ENCODE measurements around the gene MFSD6.
"Not testable (repeated sequence)": the region's sequence is repeated elsewhere in the genome, so short reads cannot be mapped to it uniquely, and the experiment has no call there.

MFSD6 gene

GRCh38 chr2:190406805-190407204, 1.4 kb upstream of the MFSD6 start:
- DNase-seq: no peak

DNA sequence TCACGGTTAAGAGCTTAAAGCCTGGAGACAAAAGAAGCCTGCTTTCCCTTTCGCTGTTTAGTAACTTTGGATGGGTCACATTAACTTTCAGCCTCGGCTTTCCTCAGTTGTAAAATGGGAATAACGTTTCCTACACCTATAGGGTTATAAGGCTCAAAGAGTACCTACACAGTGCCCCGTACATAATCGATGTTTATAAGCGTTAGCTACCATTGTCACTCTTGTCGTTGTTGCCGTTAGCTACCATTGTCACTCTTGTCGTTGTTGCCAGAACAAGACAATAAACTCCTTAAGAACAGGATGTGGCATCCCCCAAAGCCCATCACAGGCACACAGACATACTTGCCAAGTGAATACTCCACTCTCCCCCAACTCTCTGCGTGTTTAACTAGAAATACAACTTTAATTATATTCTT, 901 bp upstream of the MFSD6 start:
- no peak for DNase-seq

DNA sequence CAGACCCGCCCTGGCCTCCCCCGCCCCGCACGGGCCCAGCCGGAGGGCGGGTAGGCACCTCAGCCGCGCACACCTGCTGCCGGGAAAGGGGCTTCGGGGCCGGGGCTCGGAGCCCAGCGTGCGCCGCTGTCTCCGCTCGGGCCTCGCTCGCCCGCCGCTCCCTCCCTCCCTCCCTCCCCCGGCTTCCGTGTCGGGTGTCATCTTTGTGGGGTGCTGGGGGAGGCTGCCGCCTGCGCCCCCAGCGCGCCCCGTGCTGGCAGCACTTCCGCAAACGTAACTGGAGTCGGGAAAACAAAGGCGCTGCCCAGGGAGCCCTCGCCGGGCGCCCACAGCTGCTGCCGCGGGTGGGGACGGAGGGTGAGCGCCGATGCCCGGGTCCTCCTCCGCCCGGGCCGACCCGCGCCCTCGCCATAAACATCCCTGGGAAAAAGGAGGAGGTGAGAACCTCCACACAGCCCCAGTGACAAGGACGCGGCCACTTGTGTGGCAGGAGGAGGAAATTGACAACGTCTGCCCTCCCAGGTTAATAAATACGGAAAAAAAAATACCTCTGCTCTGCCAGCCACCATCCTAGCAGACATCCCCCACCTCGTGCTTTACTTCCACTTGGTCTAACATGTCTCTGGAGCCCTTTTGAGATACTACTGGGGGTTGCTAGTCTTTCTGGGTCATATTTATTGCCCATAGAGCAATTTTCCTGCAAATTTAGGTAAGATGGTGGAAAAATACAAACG, 550 bp downstream of the MFSD6 start:
- peak; percentile 79 for DNase-seq

DNA sequence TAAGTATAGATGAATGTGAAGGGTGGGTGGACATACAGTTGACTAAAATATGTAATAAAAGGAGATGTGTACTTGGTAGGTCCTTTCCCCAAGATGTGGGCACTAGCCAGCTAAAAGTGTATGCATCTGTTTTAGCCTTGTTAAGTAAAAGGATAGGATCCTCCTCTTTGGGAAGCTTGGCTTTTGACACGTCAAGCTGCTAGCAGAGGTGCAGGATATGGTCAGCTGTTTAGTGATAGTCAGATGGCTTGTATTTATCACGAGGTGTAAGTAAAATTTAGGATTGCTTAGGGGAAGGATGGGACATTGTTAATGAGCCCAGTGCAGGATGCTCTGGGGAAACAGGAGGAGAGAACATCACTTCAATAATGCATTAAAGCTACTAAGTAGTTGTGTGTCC, 1.5 kb downstream of the MFSD6 start:
- no peak for DNase-seq

DNA sequence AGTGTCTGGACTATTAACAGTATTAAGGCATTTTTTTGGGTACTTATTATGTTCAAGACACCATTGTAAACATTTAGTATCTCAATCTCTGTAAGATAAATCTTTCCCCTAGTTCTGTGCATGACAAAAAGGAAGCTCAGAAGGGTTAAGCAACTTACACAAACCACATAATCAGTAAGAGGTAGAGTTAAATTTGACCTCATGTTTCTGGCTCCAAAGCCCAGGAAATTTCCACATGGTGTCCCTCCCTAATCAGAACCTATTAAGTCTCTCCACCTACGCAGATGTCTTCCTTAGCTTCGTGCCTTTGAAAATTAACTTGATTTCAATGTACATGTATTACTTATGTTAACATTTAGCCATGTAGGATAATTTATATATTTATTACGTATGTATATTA, 2.0 kb downstream of the MFSD6 start:
- DNase-seq: no peak

DNA sequence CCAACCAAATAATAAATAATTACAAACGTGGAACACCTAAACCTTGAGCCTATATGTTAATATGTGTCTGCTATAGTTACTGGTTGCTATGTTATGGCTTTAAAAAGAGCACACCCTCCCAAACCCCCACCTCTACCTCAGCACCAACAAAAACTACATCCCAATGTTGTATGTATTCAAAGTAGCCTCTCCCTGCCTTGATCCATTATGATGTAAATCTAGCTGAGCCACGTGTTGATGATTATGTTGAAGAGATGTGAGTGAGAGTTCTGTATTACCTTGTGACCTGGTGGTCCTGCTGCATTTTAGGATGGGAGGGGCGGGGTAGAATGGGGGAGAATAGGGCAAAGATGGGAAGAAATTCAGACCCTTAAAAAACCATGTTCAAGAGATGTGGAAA, 4.8 kb downstream of the MFSD6 start:
- no peak for DNase-seq

DNA sequence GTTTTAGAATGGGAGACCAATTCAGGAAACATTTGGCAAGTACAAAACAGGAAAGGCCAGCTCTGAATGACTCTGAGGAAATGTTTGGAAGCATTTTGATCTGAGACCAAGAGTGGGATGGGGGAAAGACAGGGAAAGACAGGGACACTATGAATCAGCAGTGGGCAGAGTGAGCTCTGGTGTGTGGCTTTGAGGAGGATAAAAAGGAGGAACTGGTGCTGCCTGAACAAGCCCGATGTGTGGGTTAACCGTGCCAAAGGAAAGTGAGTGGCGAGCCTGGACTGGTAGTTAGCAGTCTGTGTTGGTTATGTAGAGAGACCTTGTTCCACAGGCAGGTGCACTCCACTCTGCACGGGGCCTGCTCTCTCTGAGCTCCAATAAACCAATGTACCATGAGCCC, 5.3 kb downstream of the MFSD6 start:
- DNase-seq: no peak

GRCh38 chr2:190415251-190415650, 7.1 kb downstream of the MFSD6 start:
- DNase-seq: no peak

DNA sequence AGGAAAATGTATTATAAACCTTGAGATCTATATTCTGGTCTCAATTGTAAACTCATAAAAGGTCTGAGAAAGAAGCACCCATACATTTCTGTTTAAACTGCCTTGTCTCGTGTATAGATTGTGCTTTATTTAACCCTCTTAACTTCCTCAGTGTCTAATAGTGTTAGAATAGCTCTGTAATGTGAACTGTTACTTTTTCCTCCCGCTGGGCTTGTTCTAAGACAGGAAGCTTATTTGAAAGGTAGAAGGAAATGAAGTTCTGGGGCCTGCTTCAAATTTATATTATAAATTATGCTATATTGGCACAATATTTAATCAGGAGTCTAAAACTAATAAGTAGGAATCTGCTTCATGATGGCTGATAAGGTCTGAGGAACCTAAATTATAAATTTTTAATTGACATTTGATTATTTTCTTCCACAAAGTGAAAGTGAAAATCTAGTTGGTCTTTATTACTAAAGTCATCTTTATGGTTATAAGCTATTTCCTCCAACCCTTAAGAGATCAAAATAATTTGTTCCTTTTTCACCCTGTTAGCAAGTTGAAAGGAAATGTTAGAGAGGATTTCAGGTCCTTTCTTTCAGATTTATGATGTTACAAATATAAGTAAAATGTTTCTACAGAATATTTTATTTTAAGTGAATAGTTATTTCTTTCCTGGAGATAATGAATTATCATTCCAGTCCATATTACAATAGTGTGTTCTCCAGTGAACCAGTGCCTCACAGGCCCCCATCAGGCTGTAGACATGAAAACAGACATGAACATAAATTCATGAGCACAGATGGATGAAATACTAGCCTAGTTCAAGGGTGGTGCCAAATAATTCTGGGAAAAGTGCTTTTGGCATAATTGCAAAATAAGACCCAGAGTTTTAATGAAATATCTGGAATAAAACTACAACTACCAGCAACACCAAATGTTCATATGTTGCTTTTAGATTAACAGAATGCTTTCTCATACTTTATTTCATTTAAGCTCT, 7.9 kb downstream of the MFSD6 start:
- no peak for DNase-seq

DNA sequence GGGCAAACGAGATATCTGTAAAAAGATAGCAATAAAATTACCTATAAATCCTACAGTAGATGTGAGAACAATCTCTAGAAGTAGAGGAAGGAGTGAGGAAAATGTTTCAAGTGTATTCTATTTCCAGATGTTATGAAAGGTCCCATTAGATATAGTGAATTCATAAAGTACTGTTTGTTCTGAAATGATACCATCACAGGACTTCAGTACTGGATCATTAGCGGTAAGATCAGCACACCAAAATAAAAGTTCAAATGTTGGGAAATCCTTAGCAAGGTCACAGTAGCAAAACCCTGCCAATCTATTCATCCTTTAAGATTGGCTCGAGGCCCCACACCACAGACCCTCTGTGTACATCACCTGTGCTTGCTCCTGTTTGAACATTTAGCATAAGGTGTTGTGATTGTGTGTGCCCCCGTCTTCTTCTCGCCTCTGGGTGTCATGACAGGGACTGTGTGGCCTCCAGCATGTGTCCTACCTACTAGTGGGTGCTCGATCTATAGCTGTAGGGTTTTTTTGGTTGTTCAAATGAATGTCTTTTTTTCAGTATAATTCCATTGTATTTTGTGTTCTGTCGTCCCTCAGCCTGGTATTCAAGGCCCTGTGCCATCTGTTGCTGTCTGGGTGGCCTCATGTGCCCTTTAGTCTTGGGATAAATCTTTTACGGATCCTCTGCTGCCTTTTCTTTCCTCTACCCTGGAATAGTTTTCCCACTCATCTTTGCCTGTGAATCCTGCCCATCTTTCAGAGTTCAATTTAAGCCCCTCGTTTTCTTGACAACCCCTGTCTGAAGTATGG, 9.1 kb downstream of the MFSD6 start:
- DNase-seq: no peak

DNA sequence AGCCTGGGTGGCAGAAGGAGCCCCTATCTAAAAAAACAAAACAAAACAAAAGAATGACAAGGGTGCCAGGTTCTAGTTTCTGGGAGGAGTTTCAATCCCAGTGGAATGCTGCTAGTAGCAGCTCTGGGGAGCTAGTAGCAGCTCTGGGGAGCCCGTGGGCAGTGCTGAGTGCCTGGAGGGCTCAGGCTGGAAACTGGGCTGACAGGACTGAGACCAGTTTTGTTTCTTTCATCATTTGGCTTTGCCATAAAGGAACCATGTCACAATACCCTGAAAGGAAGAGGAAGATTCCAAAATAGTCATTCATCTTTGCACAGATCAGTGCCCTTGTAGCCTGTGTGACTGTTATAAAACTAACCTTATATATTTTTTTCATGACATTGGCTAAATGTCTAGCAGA, 10.6 kb downstream of the MFSD6 start:
- DNase-seq: no peak

DNA sequence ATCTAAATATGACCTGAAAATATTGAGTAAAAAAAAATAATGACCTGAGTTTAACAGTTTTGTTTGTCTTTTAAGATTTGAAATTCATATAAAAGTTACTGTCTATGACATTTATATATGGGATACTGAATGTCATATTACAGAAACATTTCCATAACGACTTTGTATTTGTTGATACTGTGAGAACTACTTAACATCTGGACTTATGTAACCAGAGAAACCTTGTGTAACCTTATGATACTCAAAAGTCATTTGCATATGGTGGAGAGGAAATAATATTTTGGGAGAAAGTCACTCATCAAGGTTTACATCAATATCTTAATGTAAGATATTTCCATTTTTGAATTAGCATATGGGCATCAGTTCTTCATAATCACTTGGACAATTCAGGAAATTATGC, 12.6 kb downstream of the MFSD6 start:
- DNase-seq: no peak

DNA sequence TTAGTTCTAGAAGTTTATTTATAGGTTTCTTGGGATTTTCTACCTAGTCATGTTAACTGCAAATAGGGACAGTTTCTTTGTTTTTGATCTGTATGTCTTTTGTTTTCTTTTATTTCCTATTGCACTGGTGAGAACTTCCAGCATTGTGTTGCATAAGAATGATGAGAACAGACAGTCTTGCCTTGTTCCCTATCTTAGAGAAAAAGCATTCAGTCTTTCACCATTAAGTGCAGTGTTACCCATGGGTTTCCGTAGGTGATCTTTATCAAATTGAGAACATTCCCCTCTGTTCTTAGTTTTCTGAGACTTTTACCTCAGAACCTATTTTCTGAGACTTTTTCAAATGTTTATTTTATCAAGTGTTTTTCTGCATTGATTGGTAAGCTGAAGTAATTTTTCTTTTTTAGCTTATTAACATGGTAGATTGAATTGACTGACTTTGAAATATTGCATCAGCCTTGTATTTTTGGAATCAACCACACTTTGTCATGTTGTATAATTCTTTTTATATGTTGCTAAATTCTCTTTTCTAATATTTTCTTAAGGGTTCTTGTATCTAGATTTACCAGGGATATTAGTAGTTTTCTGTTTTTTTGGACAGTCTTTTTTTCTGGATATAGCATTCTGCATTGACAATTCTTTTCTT, 17.2 kb downstream of the MFSD6 start:
- DNase-seq: no peak

- DNase-seq: no peak
Observed at GRCh38 chr2:190425883-190426658, 17.9 kb downstream of the MFSD6 start.

GRCh38 chr2:190430866-190431265, 22.7 kb downstream of the MFSD6 start:
- not testable (repeated sequence) for DNase-seq

GRCh38 chr2:190431907-190432306, 23.8 kb downstream of the MFSD6 start:
- no peak for DNase-seq

GRCh38 chr2:190432567-190433231, 24.5 kb downstream of the MFSD6 start:
- no peak for DNase-seq

DNA sequence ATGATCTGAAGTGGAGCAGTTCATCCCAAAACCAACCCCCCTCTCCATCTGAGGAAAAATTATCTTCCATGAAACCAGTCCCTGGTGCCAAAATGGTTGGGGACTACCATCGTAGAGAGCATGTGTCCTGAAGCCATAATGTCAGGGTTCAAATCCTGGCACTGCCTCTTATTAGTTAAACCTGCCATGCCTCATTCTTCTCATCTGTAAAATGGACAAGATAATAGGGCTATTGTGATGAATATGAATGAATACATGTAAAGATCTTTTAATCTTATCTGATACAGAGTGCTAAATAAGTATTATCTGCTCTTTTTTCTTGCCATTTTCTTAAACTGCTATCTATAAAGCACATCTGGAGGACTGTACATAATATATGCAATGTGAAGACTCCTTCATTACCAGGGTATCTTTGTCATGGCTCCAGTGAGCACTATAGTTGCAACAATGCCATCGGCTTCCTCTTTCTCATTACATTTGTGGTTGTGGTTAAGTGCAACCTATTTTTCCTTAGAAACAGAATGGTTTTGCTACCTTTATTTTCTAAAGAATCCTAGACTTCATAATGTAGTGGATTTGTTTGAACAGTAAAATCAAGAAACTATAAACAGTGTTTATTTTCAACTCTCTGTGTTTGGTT, 27.0 kb downstream of the MFSD6 start:
- DNase-seq: no peak

DNA sequence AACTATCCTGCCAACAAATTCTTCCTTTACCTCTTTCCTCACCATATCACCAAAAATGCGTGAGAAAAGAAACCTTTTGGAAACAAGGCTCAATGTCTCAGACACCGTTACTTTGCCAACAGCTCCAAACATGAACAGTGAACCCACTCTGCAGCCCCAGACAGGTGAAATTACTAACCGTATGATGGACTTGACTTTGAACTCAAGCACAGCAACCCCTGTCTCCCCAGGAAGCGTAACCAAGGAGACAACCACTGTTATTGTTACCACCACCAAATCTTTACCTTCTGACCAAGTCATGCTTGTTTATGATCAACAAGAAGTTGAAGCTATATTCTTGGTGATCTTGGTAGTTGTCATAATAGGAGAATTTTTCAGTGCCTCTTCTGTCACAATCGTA, 28.4 kb downstream of the MFSD6 start:
- DNase-seq: no peak

DNA sequence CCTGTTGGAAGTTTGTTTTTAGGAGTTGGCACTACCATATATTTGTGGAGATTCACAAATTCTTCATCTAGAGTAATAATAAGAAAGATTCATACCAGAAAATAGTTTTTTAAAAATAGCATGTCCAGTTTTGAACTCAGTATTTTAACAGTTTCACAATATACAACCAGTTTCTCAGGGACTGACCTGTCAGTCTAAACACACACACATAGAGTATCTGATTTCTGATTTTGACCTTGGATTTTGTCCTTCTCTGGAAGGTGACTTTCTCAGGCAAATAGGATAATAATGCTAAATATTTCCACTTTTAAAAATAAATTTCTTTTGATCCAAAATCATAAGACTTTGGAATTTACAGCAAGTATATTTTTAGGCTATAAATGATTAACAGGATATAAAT, 32.0 kb downstream of the MFSD6 start:
- DNase-seq: no peak

DNA sequence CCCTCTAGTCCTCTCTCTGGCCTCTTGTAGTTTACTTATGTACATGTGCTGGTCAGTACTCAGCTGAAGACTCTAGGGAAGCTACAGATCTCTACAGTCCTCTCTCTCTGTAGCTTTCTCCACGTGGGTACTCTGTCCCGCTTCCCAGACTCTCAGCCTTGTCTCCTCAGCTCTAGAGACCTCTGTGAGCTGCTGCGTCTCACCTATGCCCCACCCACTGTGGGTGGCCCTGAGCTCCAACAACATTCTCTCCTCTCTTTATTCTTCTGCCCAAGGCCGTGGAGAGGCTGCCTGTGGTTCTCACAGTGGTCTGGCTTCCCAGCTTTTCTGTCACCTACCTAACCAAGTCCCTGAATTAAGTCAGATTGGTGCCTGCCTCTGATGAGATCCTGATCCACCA, 33.4 kb downstream of the MFSD6 start:
- DNase-seq: no peak
